SH-SY5Y (cell line): ENCODE measurements around the gene SLIT1.

Experiments used
- GATA2 ChIP-seq: IDR thresholded peaks from 2 replicates; pipeline ENCODE4 v1.6.1; 2011; ENCODE audit warnings: mild to moderate bottlenecking, low read depth, low read length
- GATA3 ChIP-seq: IDR thresholded peaks from 2 replicates; pipeline ENCODE4 v1.6.1; 2011; ENCODE audit warnings: low read depth, mild to moderate bottlenecking, low read length, moderate library complexity

DNA sequence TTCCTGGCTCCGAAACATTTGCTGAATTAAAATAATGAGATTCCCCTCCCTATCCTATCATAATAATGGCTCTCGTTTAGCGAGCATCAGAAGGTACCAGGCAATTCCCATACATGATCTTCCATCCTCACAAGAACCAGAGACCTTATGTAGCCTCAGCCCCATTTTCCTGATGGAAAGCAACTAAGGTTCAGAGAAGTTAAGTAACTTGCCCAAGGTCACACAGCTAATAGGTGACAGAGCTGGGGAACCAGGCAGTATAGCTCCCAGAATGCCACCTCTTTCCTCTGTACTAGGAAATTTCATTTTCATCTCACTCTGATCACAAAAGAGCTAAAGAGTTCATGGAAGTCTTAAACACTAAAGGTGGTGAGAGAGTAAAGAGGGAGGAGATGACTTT is 2.4 kb downstream of the SLIT1 start:
- TF ChIP-seq GATA2 (no peak), GATA3 (no peak)
